MCF 10A (cell line): Measurements from ENCODE around the gene YTHDC1. TPM values are rescaled to one million over a fixed set of nuclear protein-coding genes. Genes with fewer than 3 reads are reported as not detected.
A peak's percentile ranks its signal among the peaks of the same experiment; 100 is the strongest.

Source experiments
- BruUV-seq: library from RNA; stranded (reverse); fragments of 400-500 nt; replicated peaks from 2 replicates; lab custom pipeline; 2021; lab: Mats Ljungman, UMichigan
- CTCF ChIA-PET: fragments of 300-600 bp; sonication (Branson Sonifier 250); formaldehyde crosslinking; extraction: SDS; loops from one replicate; lab custom pipeline; 2021; ENCODE audit warnings: antibody characterized with exemption, inconsistent platforms; lab: Yijun Ruan, JAX
- POLR2A ChIA-PET: fragments of 300-600, 350-650 bp; sonication (Branson Sonifier 250); formaldehyde crosslinking; extraction: SDS; loops from one replicate; lab custom pipeline; 2020; ENCODE audit warnings: antibody characterized with exemption, inconsistent platforms; lab: Yijun Ruan, JAX
- DNase-seq: peaks from one replicate; pipeline ENCODE4 v3.0.0-alpha.2; 2018; ENCODE audit not compliant: unreplicated experiment
- H3K27ac Mint-ChIP-seq: one replicate; pipeline ENCODE4 v1.8.0; 2022; ENCODE audit warnings: mild to moderate bottlenecking, low read depth, mixed read lengths; ENCODE audit not compliant: unreplicated experiment
- H3K27me3 Mint-ChIP-seq: one replicate; pipeline ENCODE4 v1.8.0; 2022; ENCODE audit warnings: mixed read lengths; ENCODE audit not compliant: insufficient read depth, unreplicated experiment
- H3K36me3 Mint-ChIP-seq: one replicate; pipeline ENCODE4 v1.8.0; 2022; ENCODE audit warnings: mild to moderate bottlenecking, moderate library complexity, mixed read lengths; ENCODE audit not compliant: insufficient read depth, unreplicated experiment
- H3K4me1 Mint-ChIP-seq: one replicate; pipeline ENCODE4 v1.8.0; 2022; ENCODE audit warnings: mixed read lengths; ENCODE audit not compliant: insufficient read depth, unreplicated experiment
- H3K4me3 Mint-ChIP-seq: one replicate; pipeline ENCODE4 v1.8.0; 2022; ENCODE audit warnings: mild to moderate bottlenecking, moderate library complexity, mixed read lengths; ENCODE audit not compliant: unreplicated experiment
- H3K9me3 Mint-ChIP-seq: one replicate; pipeline ENCODE4 v1.8.0; 2022; ENCODE audit warnings: mixed read lengths; ENCODE audit not compliant: unreplicated experiment
- CTCF ChIP-seq: fragments of 200-600 bp; IDR thresholded peaks from one replicate; pipeline ENCODE4 v1.8.0; 2022; ENCODE audit warnings: antibody characterized with exemption, mild to moderate bottlenecking; ENCODE audit not compliant: unreplicated experiment
- intact Hi-C: fragments of 100-400 bp; cut with micrococcal nuclease; formaldehyde crosslinking; loops from 2 replicates; pipeline ENCODE4 v1.14.1; 2022
- total RNA-seq: library from RNA; stranded (reverse); gene quantifications from 2 replicates; pipeline ENCODE4 v1.2.3, GENCODE V29; 2022

Gene YTHDC1
- total RNA-seq, 1 experiment from 2014 or later: 123 TPM

DNA sequence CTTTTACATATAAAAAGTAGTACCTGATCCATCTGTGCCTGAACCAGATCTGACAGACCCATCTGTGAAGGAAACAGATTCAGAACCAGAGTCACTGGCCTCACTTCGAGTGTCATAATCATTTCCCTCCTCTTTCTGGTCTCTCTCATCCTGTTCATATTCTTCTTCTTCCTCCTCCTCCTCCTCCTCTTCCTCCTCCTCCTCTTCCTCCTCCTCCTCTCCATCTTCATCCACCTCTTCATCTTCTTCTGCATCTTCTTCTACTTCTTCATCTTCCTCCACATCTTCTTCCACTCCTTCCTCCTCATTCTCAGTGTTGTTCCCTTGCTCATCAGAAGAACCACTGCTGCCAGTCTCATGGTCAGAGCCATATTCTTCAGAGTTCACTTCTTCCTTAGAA lies 12.9 kb downstream of the YTHDC1 start:
- H3K4me3 Mint-ChIP-seq: no peak overlapping the region
- no peak for TF ChIP-seq CTCF
- H3K27me3 Mint-ChIP-seq: no peaks in the 10 kb centered on the region
- no peak for DNase-seq
- POLR2A ChIA-PET: interaction anchor here (1.1 to 2.2 kb wide), 2 partner anchors 10 to 11 kb away, joined by 3 to 7 read pairs; no protein-coding TSS in a partner anchor
- intact Hi-C loops: no loop called here
- no peaks in the 10 kb centered on the region for H3K9me3 Mint-ChIP-seq
- H3K36me3 Mint-ChIP-seq: peaks cover 64% of the 10 kb centered on the region
- H3K27ac Mint-ChIP-seq: peak overlapping the region; percentile 5
- peaks cover 15% of the 10 kb centered on the region for H3K4me1 Mint-ChIP-seq
- CTCF ChIA-PET: no interaction called here
- no TSS peak for BruUV-seq

- intact Hi-C loops: no loop called here
- H3K9me3 Mint-ChIP-seq: no peaks in the 10 kb centered on the region
- peaks cover 11% of the 10 kb centered on the region for H3K4me1 Mint-ChIP-seq
- ChIA-PET POLR2A (interaction anchor here (1.1 to 2.2 kb wide), 2 partner anchors 10 to 11 kb away, joined by 3 to 7 read pairs; no protein-coding TSS in a partner anchor), CTCF (no interaction called here)
- DNase-seq: no peak
- no peak overlapping the region for H3K27ac Mint-ChIP-seq
- BruUV-seq: no TSS peak
- H3K27me3 Mint-ChIP-seq: no peaks in the 10 kb centered on the region
- TF ChIP-seq CTCF: no peak
- peaks cover 65% of the 10 kb centered on the region for H3K36me3 Mint-ChIP-seq
- no peak overlapping the region for H3K4me3 Mint-ChIP-seq
Observed at GRCh38 chr4:68336530-68336929, 13.4 kb downstream of the YTHDC1 start.

DNA sequence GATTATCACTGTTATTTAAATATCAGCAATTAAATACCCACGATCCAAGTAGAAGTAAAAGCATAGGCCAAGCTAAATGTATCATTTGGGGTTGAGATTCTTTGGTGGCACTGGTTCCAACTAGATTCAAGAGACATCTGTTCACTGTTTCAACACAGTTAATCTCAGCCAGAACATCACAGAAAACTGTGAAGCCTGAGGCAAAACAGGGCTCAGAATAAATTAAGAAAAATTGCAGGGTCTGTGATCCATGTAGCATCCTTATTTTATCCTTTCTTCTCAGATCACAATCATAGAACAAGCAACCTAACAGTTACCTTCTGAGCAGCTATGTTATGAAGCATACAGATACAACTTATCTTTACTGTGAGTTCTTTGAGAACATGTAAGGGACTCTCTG lies 23.7 kb downstream of the YTHDC1 start:
- Mint-ChIP-seq H3K27ac (no peak overlapping the region), H3K36me3 (peaks cover 88% of the 10 kb centered on the region), H3K4me3 (no peak overlapping the region), H3K4me1 (no peaks in the 10 kb centered on the region), H3K9me3 (no peaks in the 10 kb centered on the region), H3K27me3 (no peaks in the 10 kb centered on the region)
- intact Hi-C loops: loop anchor here (10.0 kb wide), 1 partner anchor 49 kb away; no protein-coding TSS in a partner anchor
- ChIA-PET CTCF (interaction anchor here (0.8 to 4.6 kb wide), 2 partner anchors 21 to 50 kb away, joined by 3 to 25 read pairs; no protein-coding TSS in a partner anchor), POLR2A (interaction anchor here (1.0 to 1.8 kb wide), 5 partner anchors 12 to 55 kb away, joined by 3 to 7 read pairs (median 4); no protein-coding TSS in a partner anchor)
- DNase-seq: no peak
- no TSS peak for BruUV-seq
- TF ChIP-seq CTCF: no peak

DNA sequence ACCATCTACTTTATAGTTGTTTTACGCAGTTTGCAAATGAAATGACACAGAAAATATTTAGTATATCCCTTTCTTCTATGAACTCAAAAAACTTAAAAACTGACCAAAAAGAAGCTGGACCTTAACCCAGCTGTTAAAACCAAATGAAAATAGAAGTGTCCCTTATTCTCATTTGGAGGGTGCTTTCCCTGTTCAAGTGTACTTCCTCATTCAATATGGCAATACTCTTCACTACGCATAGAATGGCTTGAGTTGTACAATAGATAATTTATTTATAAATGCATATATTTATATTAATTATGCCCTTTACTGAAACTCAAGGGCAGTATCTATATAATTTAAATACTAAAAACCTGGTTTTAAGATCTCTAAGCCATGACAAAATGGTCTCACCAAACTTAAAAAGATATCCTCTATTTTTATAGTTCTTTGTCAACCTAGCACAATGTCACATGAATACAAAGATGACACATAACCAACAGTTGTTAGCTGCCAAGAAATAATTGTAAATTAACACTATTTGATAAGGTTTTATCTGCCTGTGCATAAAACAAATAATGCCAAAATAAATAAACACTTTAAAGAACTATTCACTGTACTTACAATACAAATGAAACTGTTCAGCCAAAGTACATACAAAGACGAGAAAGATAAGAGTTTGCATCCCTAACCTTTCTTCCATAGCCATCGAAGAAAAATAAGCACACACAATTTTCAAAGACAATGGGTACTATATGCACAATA lies 25.2 kb downstream of the YTHDC1 start:
- Mint-ChIP-seq H3K27ac (no peak overlapping the region), H3K9me3 (no peaks in the 10 kb centered on the region), H3K27me3 (no peaks in the 10 kb centered on the region), H3K4me3 (no peak overlapping the region), H3K36me3 (peaks cover 91% of the 10 kb centered on the region), H3K4me1 (no peaks in the 10 kb centered on the region)
- ChIA-PET POLR2A (interaction anchor here (0.9 to 1.1 kb wide), 5 partner anchors 8 to 23 kb away, joined by 3 to 4 read pairs (median 4); no protein-coding TSS in a partner anchor), CTCF (interaction anchor here (0.5 to 4.6 kb wide), 3 partner anchors 51 to 406 kb away, joined by 3 to 25 read pairs (median 3); no protein-coding TSS in a partner anchor)
- DNase-seq: no peak
- intact Hi-C loops: loop anchor here (10.0 kb wide), 1 partner anchor 50 kb away; no protein-coding TSS in a partner anchor
- no TSS peak for BruUV-seq
- TF ChIP-seq CTCF: no peak
